Prostate gland (tissue), 2 donors: ENCODE data around the gene SRSF5. TPM values are rescaled to one million over a fixed set of nuclear protein-coding genes. Genes with fewer than 3 reads are reported as not detected.

Experiments
- DNase-seq: peaks from one replicate; pipeline ENCODE4 v3.0.0-alpha.2; 2019; ENCODE audit warnings: low spot score
- H3K27ac ChIP-seq, 2 donors: fragments of 200-600 bp; sonication (generic); 2 replicates each; pipeline ENCODE4 v1.5.1; 2017 to 2019
- H3K27me3 ChIP-seq: fragments of 200-600 bp; sonication (generic); replicated peaks from 2 replicates; pipeline ENCODE4 v1.5.1; 2019; ENCODE audit not compliant: insufficient read depth
- H3K36me3 ChIP-seq, 2 donors: fragments of 200-600 bp; sonication (generic); 1 replicate in 1 of 2; 2 replicates in 1 of 2; pipeline versions ENCODE4 v1.5.1 to v1.8.1; 2017 to 2019
- H3K4me1 ChIP-seq: fragments of 200-600 bp; sonication (generic); replicated peaks from 2 replicates; pipeline ENCODE4 v1.5.1; 2019
- H3K4me3 ChIP-seq, 2 donors: fragments of 200-600 bp; sonication (generic); 2 replicates each; pipeline ENCODE4 v1.5.1; 2017 to 2019
- H3K9me3 ChIP-seq: fragments of 200-600 bp; sonication (generic); 2 replicates; pipeline ENCODE4 v1.5.1; 2017
- POLR2A ChIP-seq: fragments of 450-650 bp; IDR thresholded peaks from one replicate; pipeline ENCODE4 v1.6.1; 2016; ENCODE audit warnings: antibody characterized with exemption, mild to moderate bottlenecking
- POLR2AphosphoS5 ChIP-seq: sonication (generic); formaldehyde crosslinking; IDR thresholded peaks from one replicate; pipeline ENCODE4 v1.6.1; 2017; ENCODE audit warnings: antibody characterized with exemption
- WGBS: methylation state at CpG from one replicate; pipeline ENCODE4 v1.1.5; 2018; 5-methylcytosine and 5-hydroxymethylcytosine counted together
- intact Hi-C: fragments of 100-400 bp; cut with DNase I; formaldehyde crosslinking; loops from one replicate; pipeline ENCODE4 v1.14.2; 2022
- total RNA-seq, 2 donors: library from RNA; depleted of rRNA; stranded (reverse); fragments of >200 nt; gene quantifications; one replicate each; pipeline ENCODE4 v1.1.0, GENCODE V29; 2016
- TF ChIP-seq, protein P1 (sequence below), 4 experiments: fragments of 200-600 bp in 2 of 4; fragments of 450-650 bp in 2 of 4; sonication (generic) in 2 of 4; IDR thresholded peaks; 1 replicate in 3 of 4; 2 replicates in 1 of 4; pipeline ENCODE4 v1.5.1; 2016 to 2019; ENCODE audit warnings: antibody characterized with exemption in 4 of 4, mild to moderate bottlenecking in 2 of 4, moderate library complexity in 2 of 4

The SRSF5 gene
- total RNA-seq, 2 donors from 2014 or later = 206 to 338 TPM

DNA sequence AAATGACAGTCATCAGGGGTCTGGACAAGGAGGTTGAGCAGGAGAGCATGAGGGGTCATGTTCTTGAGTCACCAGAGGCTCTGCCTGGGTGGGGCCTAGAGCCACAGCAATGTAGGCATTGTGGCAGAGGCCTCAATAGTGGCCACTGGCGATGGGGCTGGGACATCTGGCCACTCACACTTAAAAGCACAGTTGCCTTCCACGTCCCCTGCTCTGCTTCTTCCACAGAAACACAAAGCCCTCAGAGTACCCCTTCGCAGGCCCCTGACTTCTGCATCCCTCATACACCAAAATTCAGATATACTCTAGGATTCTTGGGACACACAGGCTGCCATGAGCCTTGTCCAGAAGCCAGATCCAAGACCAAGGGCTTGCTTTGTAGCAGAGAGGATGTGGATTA, 27.8 kb downstream of the SRSF5 start:
- no peak overlapping the region for H3K4me3 ChIP-seq
- H3K27ac ChIP-seq = no peak overlapping the region
- 82% methylated on average over 3 of the region's 3 CpGs for WGBS
- no peaks in the 10 kb centered on the region for H3K4me1 ChIP-seq
- DNase-seq = no peak
- H3K36me3 ChIP-seq = no peaks in the 10 kb centered on the region
- TF ChIP-seq POLR2AphosphoS5 = no peak
- TF ChIP-seq POLR2A = no peak
- TF ChIP-seq, protein P1, sequence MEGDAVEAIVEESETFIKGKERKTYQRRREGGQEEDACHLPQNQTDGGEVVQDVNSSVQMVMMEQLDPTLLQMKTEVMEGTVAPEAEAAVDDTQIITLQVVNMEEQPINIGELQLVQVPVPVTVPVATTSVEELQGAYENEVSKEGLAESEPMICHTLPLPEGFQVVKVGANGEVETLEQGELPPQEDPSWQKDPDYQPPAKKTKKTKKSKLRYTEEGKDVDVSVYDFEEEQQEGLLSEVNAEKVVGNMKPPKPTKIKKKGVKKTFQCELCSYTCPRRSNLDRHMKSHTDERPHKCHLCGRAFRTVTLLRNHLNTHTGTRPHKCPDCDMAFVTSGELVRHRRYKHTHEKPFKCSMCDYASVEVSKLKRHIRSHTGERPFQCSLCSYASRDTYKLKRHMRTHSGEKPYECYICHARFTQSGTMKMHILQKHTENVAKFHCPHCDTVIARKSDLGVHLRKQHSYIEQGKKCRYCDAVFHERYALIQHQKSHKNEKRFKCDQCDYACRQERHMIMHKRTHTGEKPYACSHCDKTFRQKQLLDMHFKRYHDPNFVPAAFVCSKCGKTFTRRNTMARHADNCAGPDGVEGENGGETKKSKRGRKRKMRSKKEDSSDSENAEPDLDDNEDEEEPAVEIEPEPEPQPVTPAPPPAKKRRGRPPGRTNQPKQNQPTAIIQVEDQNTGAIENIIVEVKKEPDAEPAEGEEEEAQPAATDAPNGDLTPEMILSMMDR (IDR thresholded peaks at IDR 0.05) = no peak
- intact Hi-C loops = no loop called here
- no peaks in the 10 kb centered on the region for H3K9me3 ChIP-seq
- no peaks in the 10 kb centered on the region for H3K27me3 ChIP-seq

DNA sequence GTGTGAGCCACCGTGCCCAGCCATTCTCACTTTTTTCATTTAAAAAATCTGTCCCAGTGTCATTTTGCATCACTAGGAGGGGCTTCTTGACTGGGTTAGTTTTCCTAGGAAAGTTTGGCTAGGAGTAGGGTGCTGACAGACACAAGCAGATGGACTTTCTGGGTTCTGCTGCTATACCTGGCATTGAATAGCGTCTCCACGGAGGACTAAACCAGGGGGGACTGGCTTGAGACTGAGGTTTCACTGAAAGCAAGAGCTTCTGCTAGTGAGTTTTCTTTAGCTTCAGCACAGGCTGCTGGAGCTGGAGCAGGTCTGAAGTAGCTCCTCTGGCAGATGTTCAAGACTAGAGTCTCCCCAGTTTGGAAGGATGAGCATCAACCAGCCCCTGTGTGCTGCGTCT, 28.7 kb downstream of the SRSF5 start:
- Histone ChIP-seq H3K27me3 (no peaks in the 10 kb centered on the region), H3K9me3 (no peaks in the 10 kb centered on the region), H3K4me1 (no peaks in the 10 kb centered on the region), H3K4me3 (no peak overlapping the region), H3K27ac (no peak overlapping the region), H3K36me3 (no peaks in the 10 kb centered on the region)
- TF ChIP-seq POLR2A (no peak), POLR2AphosphoS5 (no peak)
- TF ChIP-seq, protein P1 (IDR thresholded peaks at IDR 0.05) = no peak
- no peak for DNase-seq
- WGBS = 66% methylated on average over 4 of the region's 4 CpGs
- intact Hi-C loops = no loop called here

GRCh38 chr14:69796797-69797500, 30.0 kb downstream of the SRSF5 start, which contains the start of gene SLC10A1:
Gene SLC10A1, minus strand, starts transcription at chr14:69797241. Its CDS starts 86 bp downstream, at chr14:69797155.
- no peaks in the 10 kb centered on the region for H3K9me3 ChIP-seq
- H3K36me3 ChIP-seq = no peaks in the 10 kb centered on the region
- TF ChIP-seq, protein P1 (IDR thresholded peaks at IDR 0.05) = no peak
- no peak for TF ChIP-seq POLR2A
- no peak for TF ChIP-seq POLR2AphosphoS5
- no peaks in the 10 kb centered on the region for H3K27me3 ChIP-seq
- intact Hi-C loops = no loop called here
- H3K27ac ChIP-seq = no peak within 1 kb of the TSS
- H3K4me1 ChIP-seq = no peaks in the 10 kb centered on the region
- no peak for DNase-seq
- 95% methylated on average over 11 of the region's 11 CpGs for WGBS
- no peak within 1 kb of the TSS for H3K4me3 ChIP-seq

GRCh38 chr14:69797573-69798338, 30.8 kb downstream of the SRSF5 start:
- TF ChIP-seq POLR2A = no peak
- TF ChIP-seq, protein P1 (IDR thresholded peaks at IDR 0.05) = no peak
- TF ChIP-seq POLR2AphosphoS5 = no peak
- Histone ChIP-seq H3K4me1 (no peaks in the 10 kb centered on the region), H3K4me3 (no peak overlapping the region), H3K27me3 (no peaks in the 10 kb centered on the region), H3K9me3 (no peaks in the 10 kb centered on the region), H3K36me3 (no peaks in the 10 kb centered on the region), H3K27ac (no peak overlapping the region)
- DNase-seq = no peak
- intact Hi-C loops = no loop called here
- 65% methylated on average over 5 of the region's 5 CpGs for WGBS
